ENCODE results near the gene CLEC10A.

DNA sequence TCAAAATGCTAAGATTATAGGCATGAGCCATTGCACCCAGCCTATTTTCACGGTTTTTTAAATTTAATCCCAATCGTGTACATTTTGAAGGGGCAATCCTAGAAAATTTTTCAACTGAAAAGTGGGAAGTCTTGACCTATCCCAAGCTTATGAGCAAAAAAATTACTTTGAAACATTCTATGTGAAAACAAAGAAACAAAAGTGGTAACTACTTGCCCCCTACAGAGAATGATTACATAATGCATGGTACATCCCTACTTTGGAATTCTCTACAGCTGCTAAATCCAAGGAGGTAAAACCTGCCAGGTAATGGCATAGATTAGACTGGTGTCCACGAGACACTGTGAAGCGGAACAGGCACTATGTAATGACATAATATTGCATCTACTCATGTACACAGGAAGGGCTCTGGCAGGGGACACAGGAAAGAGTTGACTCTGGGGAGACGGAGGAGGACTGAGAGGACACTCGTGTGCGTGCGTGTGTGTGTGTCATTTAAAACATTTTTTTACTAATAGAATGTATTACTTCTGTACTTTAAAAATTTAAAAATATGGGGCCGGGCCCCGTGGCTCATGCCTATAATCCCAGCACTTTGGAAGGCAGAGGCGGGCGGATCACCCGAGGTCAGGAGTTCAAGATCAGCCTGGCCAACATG is 18.9 kb upstream of the CLEC10A start:
- TF ChIP-seq, protein P1, sequence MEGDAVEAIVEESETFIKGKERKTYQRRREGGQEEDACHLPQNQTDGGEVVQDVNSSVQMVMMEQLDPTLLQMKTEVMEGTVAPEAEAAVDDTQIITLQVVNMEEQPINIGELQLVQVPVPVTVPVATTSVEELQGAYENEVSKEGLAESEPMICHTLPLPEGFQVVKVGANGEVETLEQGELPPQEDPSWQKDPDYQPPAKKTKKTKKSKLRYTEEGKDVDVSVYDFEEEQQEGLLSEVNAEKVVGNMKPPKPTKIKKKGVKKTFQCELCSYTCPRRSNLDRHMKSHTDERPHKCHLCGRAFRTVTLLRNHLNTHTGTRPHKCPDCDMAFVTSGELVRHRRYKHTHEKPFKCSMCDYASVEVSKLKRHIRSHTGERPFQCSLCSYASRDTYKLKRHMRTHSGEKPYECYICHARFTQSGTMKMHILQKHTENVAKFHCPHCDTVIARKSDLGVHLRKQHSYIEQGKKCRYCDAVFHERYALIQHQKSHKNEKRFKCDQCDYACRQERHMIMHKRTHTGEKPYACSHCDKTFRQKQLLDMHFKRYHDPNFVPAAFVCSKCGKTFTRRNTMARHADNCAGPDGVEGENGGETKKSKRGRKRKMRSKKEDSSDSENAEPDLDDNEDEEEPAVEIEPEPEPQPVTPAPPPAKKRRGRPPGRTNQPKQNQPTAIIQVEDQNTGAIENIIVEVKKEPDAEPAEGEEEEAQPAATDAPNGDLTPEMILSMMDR (IDR thresholded peaks at IDR 0.05), result no peak
- TF ChIP-seq POLR2A (IDR thresholded peaks at IDR 0.05), result no peak
